H9 (cell line): Measurements from ENCODE around the gene TMEM184B. TPM values are rescaled to one million over a fixed set of nuclear protein-coding genes. Genes with fewer than 3 reads are reported as not detected.

Experiments
- DNase-seq: peaks from one replicate; pipeline ENCODE4 v3.0.0-alpha.2; 2017
- H2AFZ ChIP-seq: one replicate; pipeline ENCODE4 v1.6.1; 2013; ENCODE audit warnings: mild to moderate bottlenecking, low read length, control low read depth, moderate library complexity
- H2AK5ac ChIP-seq: 2 replicates; pipeline ENCODE4 v1.6.1; 2013; ENCODE audit warnings: low read length, control low read depth, mixed read lengths; ENCODE audit not compliant: insufficient read length
- H2BK120ac ChIP-seq: one replicate; pipeline ENCODE4 v1.6.1; 2013; ENCODE audit warnings: low read depth, mild to moderate bottlenecking, low read length, control low read depth, inconsistent platforms; ENCODE audit not compliant: poor library complexity, severe bottlenecking
- H2BK12ac ChIP-seq: 2 replicates; pipeline ENCODE4 v1.6.1; 2013; ENCODE audit warnings: low read length, control low read depth, mixed read lengths, low read depth; ENCODE audit not compliant: insufficient read length
- H2BK15ac ChIP-seq: 2 replicates; pipeline ENCODE4 v1.6.1; 2013; ENCODE audit warnings: low read depth, low read length, control low read depth
- H2BK20ac ChIP-seq: one replicate; pipeline ENCODE4 v1.6.1; 2013; ENCODE audit warnings: low read depth, mild to moderate bottlenecking, low read length, control low read depth, inconsistent platforms; ENCODE audit not compliant: poor library complexity, severe bottlenecking
- H2BK5ac ChIP-seq: 2 replicates; pipeline ENCODE4 v1.6.1; 2013; ENCODE audit warnings: low read length, control low read depth, mixed read lengths; ENCODE audit not compliant: insufficient read length
- H3K14ac ChIP-seq: 2 replicates; pipeline ENCODE4 v1.6.1; 2013; ENCODE audit warnings: low read length, control low read depth; ENCODE audit not compliant: insufficient read depth
- H3K18ac ChIP-seq: 2 replicates; pipeline ENCODE4 v1.6.1; 2013; ENCODE audit warnings: low read depth, mild to moderate bottlenecking, mixed read lengths, low read length, control low read depth; ENCODE audit not compliant: insufficient read length
- H3K23ac ChIP-seq: 2 replicates; pipeline ENCODE4 v1.6.1; 2013; ENCODE audit warnings: low read length, control low read depth, mixed read lengths, low read depth; ENCODE audit not compliant: insufficient read length
- H3K23me2 ChIP-seq: 2 replicates; pipeline ENCODE4 v1.6.1; 2013; ENCODE audit warnings: low read depth, mild to moderate bottlenecking, mixed read lengths, low read length, control low read depth; ENCODE audit not compliant: insufficient read length, poor library complexity, severe bottlenecking
- H3K27ac ChIP-seq: 2 replicates; pipeline ENCODE4 v1.5.1; 2013; ENCODE audit warnings: low read length, control low read depth, mixed read lengths, low read depth; ENCODE audit not compliant: insufficient read length
- H3K27me3 ChIP-seq: 2 replicates; pipeline ENCODE4 v1.6.1; 2013; ENCODE audit warnings: low read length, control low read depth, inconsistent platforms; ENCODE audit not compliant: insufficient read depth
- H3K4ac ChIP-seq: 2 replicates; pipeline ENCODE4 v1.6.1; 2013; ENCODE audit warnings: low read depth, mild to moderate bottlenecking, control low read depth, inconsistent platforms, low read length, moderate library complexity
- H3K4me1 ChIP-seq: 2 replicates; pipeline ENCODE4 v1.6.1; 2013; ENCODE audit warnings: low read length, control low read depth, inconsistent platforms; ENCODE audit not compliant: insufficient read depth
- H3K4me2 ChIP-seq: 2 replicates; pipeline ENCODE4 v1.6.1; 2013; ENCODE audit warnings: low read length, control low read depth, mixed read lengths; ENCODE audit not compliant: insufficient read length, insufficient read depth
- H3K56ac ChIP-seq: 2 replicates; pipeline ENCODE4 v1.6.1; 2013; ENCODE audit warnings: low read depth, mild to moderate bottlenecking, mixed read lengths, low read length, control low read depth; ENCODE audit not compliant: insufficient read length
- H3K79me1 ChIP-seq: 2 replicates; pipeline ENCODE4 v1.6.1; 2013; ENCODE audit warnings: low read depth, mild to moderate bottlenecking, moderate library complexity, low read length, control low read depth, inconsistent platforms; ENCODE audit not compliant: insufficient read depth, poor library complexity, severe bottlenecking
- H3K79me2 ChIP-seq: 2 replicates; pipeline ENCODE4 v1.6.1; 2013; ENCODE audit warnings: low read length, control low read depth, inconsistent platforms; ENCODE audit not compliant: insufficient read depth
- H3K9ac ChIP-seq: 2 replicates; pipeline ENCODE4 v1.6.1; 2013; ENCODE audit warnings: low read length, control low read depth, mixed read lengths; ENCODE audit not compliant: insufficient read length; ENCODE audit errors: extremely low read depth
- H3K9me3 ChIP-seq: one replicate; pipeline ENCODE4 v1.6.1; 2013; ENCODE audit warnings: low read depth, low read length, inconsistent platforms; ENCODE audit not compliant: control insufficient read depth
- H3T11ph ChIP-seq: one replicate; pipeline ENCODE4 v1.6.1; 2013; ENCODE audit warnings: mild to moderate bottlenecking, low read length, control low read depth, inconsistent platforms
- H4K20me1 ChIP-seq: one replicate; pipeline ENCODE4 v1.6.1; 2013; ENCODE audit not compliant: control insufficient read depth, insufficient read length, insufficient read depth
- H4K5ac ChIP-seq: 2 replicates; pipeline ENCODE4 v1.6.1; 2013; ENCODE audit warnings: low read depth, mild to moderate bottlenecking, mixed read lengths, low read length, control low read depth; ENCODE audit not compliant: insufficient read length
- H4K8ac ChIP-seq: replicated peaks from 2 replicates; pipeline ENCODE4 v1.6.1; 2013; ENCODE audit warnings: low read length, control low read depth, mixed read lengths, low read depth; ENCODE audit not compliant: insufficient read length
- H4K91ac ChIP-seq: 2 replicates; pipeline ENCODE4 v1.6.1; 2013; ENCODE audit warnings: low read depth, mild to moderate bottlenecking, moderate library complexity, mixed read lengths, low read length, control low read depth; ENCODE audit not compliant: insufficient read length
- H3K27ac Mint-ChIP-seq, 3 experiments: 2 replicates in 2 of 3; 3 replicates in 1 of 3; pipeline ENCODE4 v1.8.0; 2020 to 2021; ENCODE audit warnings: mixed read lengths in 3 of 3, mild to moderate bottlenecking in 1 of 3, moderate library complexity in 1 of 3
- H3K27me3 Mint-ChIP-seq: 2 replicates; pipeline ENCODE4 v1.8.0; 2021; ENCODE audit warnings: low read depth, mild to moderate bottlenecking, moderate library complexity, mixed read lengths
- H3K36me3 Mint-ChIP-seq, 3 experiments: 2 replicates in 2 of 3; 3 replicates in 1 of 3; pipeline ENCODE4 v1.8.0; 2020 to 2021; ENCODE audit warnings: low read depth in 3 of 3, mixed read lengths in 3 of 3; ENCODE audit not compliant: insufficient read depth in 1 of 3
- H3K4me1 Mint-ChIP-seq, 2 experiments: 2 replicates each; pipeline ENCODE4 v1.8.0; 2020; ENCODE audit warnings: mixed read lengths in 2 of 2
- H3K4me3 Mint-ChIP-seq, 2 experiments: 2 replicates in 1 of 2; 3 replicates in 1 of 2; pipeline ENCODE4 v1.8.0; 2020 to 2021; ENCODE audit warnings: mild to moderate bottlenecking in 2 of 2, mixed read lengths in 2 of 2, moderate library complexity in 1 of 2
- H3K9me3 Mint-ChIP-seq, 2 experiments: 2 replicates in 1 of 2; 3 replicates in 1 of 2; pipeline ENCODE4 v1.8.0; 2020; ENCODE audit warnings: mild to moderate bottlenecking in 2 of 2, mixed read lengths in 2 of 2, moderate library complexity in 1 of 2
- CTCF ChIP-seq: fragments of 200-600 bp; sonication (generic); conservative IDR thresholded peaks from 3 replicates; pipeline ENCODE4 v1.8.0; 2021; ENCODE audit warnings: antibody characterized with exemption, mild to moderate bottlenecking
- WGBS: extraction: QIAGEN DNeasy Blood & Tissue Kit; methylation state at CpG from one replicate; pipeline ENCODE4 v1.1.7; 2013; ENCODE audit warnings: missing lambda C conversion rate, low lambda C conversion rate, mixed read lengths; ENCODE audit not compliant: insufficient read length; ENCODE audit errors: extremely low coverage; 5-methylcytosine and 5-hydroxymethylcytosine counted together
- total RNA-seq: library from RNA; stranded (reverse); gene quantifications from 2 replicates; pipeline ENCODE4 v1.2.1, GENCODE V29; 2021

The TMEM184B gene
- total RNA-seq, 1 experiment from 2014 or later = 58.5 TPM

- Mint-ChIP-seq H3K4me1 (peaks cover 12 to 19% of the 10 kb centered on the region in 2 experiments), H3K27me3 (no peaks in the 10 kb centered on the region), H3K36me3 (peaks cover 0 to 5% (median 0%) of the 10 kb centered on the region in 3 experiments; a peak in 2 of 7 replicates), H3K4me3 (no peak overlapping the region), H3K27ac (no peak overlapping the region), H3K9me3 (no peaks in the 10 kb centered on the region)
- H2BK120ac ChIP-seq = no peak overlapping the region
- no peak overlapping the region for H4K5ac ChIP-seq
- no peaks in the 10 kb centered on the region for H3K79me1 ChIP-seq
- no peak overlapping the region for H2BK20ac ChIP-seq
- H2BK15ac ChIP-seq = no peak overlapping the region
- no peak overlapping the region for H3K4me2 ChIP-seq
- WGBS = no CpG with 5 or more reads among the region's 2 CpGs
- no peaks in the 10 kb centered on the region for H3K27me3 ChIP-seq
- no peak overlapping the region for H3K18ac ChIP-seq
- no peak overlapping the region for H2BK12ac ChIP-seq
- H3K9me3 ChIP-seq = no peaks in the 10 kb centered on the region
- H3K9ac ChIP-seq = no peak overlapping the region
- H2AK5ac ChIP-seq = no peak overlapping the region
- H3K56ac ChIP-seq = no peak overlapping the region
- H4K20me1 ChIP-seq = no peaks in the 10 kb centered on the region
- H3K27ac ChIP-seq = no peak overlapping the region
- DNase-seq = no peak
- H2BK5ac ChIP-seq = no peak overlapping the region
- no peak for TF ChIP-seq CTCF
- no peaks in the 10 kb centered on the region for H3K23me2 ChIP-seq
- H3K4me1 ChIP-seq = no peaks in the 10 kb centered on the region
- no peak overlapping the region for H4K91ac ChIP-seq
- no peak overlapping the region for H3K4ac ChIP-seq
- no peak overlapping the region for H2AFZ ChIP-seq
- H3K23ac ChIP-seq = no peak overlapping the region
- H3K14ac ChIP-seq = no peak overlapping the region
- no peak overlapping the region for H4K8ac ChIP-seq
- H3T11ph ChIP-seq = no peak overlapping the region
- peaks cover 3% of the 10 kb centered on the region; the same call in 1 of the 2 replicates for H3K79me2 ChIP-seq
Observed at GRCh38 chr22:38255697-38256096, 17.1 kb downstream of the TMEM184B start.
